ENCODE results near the gene ZNG1A.
"Not testable (repeated sequence)": the region's sequence is repeated elsewhere in the genome, so short reads cannot be mapped to it uniquely, and the experiment has no call there.

ZNG1A gene

DNA sequence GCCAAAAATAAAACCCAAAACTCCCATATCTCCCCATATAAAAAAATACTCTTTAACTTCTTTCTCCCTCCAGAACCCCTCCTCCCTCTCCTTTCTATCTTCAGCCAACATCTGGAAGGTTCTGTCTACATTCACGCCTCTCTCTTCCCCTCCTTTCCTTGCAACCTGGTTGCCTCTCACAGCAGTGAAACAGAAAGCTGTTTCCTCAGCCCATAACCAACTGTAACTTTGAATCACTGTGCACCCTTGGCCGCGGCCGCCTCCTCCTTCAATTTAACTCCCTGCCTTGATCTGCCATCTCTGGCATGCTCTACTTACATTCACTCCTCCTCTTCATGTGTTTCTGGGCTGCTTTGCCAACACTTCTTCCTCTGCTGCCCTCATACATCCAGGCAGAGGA is 83.9 kb downstream of the ZNG1A start:
- DNase-seq (ENCODE audit: low spot score) = not testable (repeated sequence)

DNA sequence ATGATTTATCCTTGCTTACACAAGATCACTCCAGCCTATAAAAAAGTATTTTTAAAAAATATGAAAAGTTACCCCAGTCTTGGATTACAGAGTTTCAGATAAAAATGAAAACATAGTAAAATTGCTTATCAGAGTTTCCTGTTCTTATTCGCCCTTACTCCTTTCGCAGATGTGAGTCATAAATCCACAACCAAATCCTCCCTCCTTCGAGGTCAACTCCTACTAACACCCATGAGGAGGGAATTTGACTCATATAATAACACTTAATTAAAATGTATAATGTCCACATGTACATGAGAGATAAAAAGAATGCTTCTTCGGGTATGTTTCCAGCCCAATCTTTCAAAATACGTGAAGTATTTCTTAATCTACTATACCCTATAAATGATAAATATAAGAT is 84.5 kb downstream of the ZNG1A start:
- DNase-seq (ENCODE audit: low spot score) = not testable (repeated sequence)

DNA sequence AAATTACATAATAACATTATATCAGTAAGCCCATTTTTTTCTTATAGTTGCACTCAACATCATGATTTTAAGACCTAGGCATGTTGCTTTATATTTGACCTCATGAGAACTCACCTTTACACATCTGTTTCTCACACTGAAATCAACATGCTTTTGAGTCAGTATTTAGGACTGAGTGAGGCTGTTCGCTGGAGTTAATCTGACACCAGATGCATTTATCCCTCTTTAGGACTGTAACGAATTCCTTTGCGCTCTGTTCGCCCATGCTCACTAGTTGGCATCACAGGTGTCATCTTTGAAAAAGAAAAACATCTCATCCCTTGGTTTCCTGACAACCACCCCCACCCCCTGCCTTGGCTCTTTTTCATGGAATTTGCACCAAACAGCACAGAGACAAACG is 84.9 kb downstream of the ZNG1A start:
- DNase-seq (ENCODE audit: low spot score) = not testable (repeated sequence)

DNA sequence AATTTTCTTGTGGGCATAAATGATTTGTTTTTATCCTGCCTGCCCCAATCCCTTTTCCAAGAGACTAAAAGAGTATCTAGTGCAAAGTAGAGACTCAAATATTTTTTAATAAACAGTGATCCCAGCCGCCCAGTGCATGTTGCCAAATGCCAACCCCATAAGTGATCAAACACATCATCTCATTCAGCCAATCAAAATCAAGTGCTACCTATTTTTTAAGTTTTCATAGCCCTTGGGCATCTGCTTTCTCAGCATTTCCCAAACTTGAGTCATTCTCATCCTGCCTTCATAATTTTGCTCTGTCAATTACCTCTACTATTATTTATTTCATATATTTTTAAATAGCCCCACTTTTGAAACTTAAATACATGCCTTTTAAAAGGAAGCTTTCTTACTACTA is 88.0 kb downstream of the ZNG1A start:
- DNase-seq (ENCODE audit: low spot score) = not testable (repeated sequence)

DNA sequence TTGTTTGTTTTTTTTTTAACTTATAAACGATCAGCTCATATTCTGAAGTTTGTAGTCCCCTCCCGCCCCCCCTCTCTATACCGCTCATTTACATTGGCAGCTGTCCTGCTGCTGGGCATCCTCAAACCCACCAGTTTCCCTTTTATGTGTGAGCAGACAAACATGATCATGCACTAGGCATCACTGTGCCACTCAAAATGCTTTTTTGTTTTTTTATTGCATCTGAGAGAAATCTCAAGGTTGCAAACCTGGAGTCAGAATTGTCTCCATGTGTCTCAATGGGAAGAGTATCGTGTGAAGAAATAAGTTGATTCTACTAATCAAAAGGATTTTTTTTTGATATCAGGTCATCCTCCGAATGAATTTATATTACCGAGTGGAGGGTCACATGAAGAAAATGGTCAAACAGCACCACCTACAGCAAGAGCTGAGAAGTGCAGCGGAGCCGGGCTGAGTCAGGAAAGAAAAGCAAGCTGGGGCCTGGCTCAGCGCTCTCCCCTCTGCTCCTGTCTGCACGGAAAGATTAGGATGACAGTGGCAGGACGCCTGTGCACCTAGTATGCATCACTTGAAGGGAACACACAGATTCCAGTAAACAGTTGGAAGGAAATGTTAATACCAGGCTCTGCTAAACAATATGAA is 90.3 kb downstream of the ZNG1A start:
- DNase-seq (ENCODE audit: low spot score) = not testable (repeated sequence)

DNA sequence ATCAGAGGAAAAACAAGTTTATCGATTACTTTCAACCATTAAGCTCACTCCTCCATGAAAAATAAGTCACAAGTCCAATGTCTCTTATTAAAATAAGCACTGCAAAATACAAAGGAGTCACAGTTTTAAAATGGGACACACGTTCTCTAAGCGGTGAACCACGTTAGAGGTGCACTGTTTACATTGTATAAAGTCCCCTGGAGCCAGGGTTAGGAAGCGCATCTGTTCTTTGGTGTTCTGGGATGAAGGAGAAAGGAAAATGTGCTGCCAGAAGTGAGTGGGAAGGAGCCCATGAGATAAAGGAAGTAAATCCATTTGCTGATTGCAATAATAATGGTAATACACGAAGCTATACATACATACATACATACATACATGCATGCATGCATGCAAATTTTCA is 91.0 kb downstream of the ZNG1A start:
- DNase-seq (ENCODE audit: low spot score) = not testable (repeated sequence)

DNA sequence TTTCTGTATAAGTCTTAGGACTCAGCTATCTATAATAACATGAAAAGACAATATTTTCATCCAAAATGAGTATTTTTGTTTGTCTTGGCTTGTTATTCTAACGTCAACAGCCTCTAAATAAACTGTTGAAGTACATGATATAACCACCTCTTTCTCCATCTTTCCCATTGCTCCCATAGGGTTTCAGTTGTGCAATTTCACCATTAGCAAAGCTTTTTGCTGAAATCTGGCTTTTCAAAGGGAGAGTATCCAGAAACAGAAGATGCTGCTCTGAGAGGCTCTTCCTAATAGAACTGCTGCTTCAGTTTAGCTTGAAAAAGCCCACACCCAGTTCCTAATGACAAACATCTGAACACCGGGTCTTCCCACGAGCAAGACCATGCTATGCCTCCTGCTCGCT is 91.8 kb downstream of the ZNG1A start:
- DNase-seq (ENCODE audit: low spot score) = not testable (repeated sequence)

DNA sequence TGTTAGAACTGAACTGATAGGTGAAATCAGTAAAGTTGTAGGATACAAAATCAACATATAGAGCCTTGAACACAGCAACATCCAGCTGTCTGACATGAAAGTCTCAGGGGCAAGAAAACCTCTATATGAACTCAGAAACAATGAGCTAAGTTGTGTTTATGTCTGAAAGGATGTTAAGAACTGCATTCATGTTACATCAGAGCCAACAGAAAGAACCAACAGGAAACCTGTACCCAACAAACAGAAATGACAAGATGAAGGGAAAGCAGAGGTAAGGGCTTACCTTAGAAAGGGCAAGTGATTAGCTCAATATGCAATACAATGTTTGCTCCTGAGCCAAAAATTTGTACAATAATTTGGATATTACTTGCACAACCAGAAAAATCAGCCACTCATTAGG is 92.2 kb downstream of the ZNG1A start:
- DNase-seq (ENCODE audit: low spot score) = not testable (repeated sequence)

DNA sequence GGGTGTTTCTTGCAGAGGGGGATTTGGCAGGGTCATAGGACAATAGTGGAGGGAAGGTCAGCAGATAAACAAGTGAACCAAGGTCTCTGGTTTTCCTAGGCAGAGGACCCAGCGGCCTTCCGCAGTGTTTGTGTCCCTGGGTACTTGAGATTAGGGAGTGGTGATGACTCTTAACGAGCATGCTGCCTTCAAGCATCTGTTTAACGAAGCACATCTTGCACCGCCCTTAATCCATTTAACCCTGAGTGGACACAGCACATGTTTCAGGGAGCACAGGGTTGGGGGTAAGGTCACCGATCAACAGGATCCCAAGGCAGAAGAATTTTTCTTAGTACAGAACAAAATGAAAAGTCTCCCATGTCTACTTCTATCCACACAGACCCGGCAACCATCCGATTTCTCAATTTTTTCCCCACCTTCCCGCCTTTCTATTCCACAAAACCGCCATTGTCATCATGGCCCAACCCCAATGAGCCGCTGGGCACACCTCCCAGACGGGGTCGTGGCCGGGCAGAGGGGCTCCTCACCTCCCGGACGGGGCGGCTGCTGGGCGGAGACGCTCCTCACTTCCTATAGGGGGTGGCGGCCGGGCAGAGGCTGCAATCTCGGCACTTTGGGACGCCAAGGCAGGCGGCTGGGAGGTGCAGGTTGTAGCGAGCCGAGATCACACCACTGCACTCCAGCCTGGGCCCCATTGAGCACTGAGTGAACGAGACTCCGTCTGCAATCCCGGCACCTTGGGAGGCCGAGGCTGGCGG is 95.7 kb downstream of the ZNG1A start:
- not testable (repeated sequence) for DNase-seq (ENCODE audit: low spot score)

DNA sequence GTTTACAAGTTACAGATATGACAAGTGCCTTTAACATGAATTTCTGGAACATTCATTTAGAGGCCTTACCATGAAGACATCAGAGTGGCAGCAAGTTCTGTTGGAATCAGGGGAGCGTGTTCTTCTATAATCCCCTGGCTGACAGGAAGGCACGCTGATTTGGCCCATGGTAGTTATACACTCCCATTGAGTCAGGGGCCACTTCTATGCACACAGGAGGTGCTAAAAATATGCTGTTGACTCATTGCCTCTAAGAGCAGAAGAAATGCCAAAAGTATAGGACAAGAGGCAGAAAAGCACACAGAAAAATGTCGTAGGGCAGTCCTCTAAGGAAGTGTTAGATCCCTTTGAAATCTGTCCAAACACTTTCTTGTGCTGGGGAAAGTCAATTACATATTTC is 100.5 kb downstream of the ZNG1A start:
- not testable (repeated sequence) for DNase-seq (ENCODE audit: low spot score)

DNA sequence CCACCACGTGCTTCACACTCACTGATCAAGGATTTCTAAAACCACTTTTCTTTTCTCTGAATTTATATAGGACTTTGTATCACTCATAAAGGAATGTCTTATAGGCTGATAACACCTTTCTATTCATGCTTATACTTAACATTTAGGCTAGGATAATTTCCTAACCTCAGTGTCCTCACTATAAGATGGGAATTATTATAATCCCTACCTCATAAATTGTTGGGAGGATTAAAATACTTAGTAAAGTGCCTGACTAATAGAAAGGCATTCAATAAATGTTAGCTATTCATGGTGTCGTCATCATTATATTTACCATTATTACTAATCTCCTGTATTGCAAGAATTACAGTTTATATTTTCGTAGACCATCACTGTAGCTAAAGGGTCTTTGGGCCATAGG is 102.5 kb downstream of the ZNG1A start:
- DNase-seq (ENCODE audit: low spot score) = not testable (repeated sequence)

DNA sequence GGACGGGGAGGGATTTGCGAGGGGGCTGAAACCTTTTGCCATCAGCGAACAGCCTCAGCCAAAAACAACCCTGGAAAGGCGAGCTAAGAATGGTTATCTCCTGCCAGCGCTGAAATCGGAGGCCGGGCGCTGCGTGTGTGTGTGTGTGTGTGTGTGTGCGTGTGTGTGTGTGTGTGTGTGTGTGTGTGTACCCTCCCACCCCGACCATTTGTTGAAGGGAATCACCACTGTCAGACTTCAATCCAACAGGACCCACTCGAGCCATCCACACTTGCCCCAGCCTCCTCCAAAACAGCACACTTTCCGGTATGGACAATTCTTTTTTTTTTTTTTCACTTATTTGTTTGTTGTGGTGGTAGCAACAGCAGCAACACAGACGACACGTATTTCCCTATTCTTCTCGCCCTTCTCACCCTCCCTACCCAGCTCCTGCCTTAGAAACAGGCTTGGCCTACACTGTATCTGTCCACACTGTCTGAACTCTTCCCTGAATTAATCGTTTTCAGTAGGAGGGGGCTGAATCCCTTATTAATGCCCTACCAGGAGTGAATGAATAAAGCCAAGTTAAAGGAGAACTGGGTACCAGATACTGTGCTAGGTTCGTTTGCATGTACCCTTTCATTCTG is 104.8 kb downstream of the ZNG1A start:
- DNase-seq (ENCODE audit: low spot score) = not testable (repeated sequence)

DNA sequence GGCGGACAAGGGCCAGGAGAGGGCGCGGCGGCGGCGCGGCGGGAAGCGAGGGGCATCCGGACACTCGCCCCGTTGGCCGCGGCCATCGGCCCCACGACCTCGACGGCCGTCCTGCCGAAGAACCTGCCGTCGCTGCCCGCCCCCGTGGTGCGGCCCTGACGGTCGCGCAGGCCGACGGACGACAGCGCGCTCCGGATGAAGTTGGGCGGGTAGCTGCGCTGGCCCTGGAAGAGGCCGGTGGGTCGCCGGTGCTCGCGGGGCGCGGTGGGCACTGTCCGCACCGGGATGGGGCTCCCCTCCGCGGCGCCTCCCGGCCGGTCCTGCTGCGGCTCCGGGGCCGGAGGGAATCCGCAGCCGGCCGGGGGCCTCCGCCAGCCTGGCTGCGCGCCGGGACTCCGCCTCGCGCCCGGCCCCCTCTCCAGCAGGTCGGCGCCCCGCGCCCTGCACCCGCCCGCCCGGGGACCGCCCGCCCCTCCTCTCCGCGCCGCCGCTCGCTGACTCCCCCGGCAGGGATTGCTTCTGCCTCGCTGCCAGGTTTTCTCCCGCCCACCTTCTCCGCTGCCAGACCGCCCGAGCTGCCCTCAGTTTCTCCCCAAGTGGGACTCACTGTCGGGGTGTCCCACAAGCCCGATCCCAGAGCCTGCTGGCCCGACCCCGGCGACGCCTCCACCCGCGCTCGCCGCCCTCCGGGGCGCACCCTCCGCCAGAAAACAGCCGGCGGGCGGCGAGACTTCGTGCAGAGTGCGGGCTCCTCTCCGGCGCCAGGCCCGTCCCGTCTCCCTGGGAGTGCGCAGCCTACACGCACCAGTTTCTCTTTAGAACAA is 105.6 kb downstream of the ZNG1A start:
- DNase-seq (ENCODE audit: low spot score) = not testable (repeated sequence)

All from CD4-positive, alpha-beta T cell treated with Interleukin-15 for 4 hours (primary cell).